SK-N-SH (cell line): ENCODE results near the gene FGF23. TPM values are rescaled to one million over a fixed set of nuclear protein-coding genes. Genes with fewer than 3 reads are reported as not detected.

Experiments used
- CTCF ChIA-PET: fragments of 300-600, 350-600 bp; formaldehyde crosslinking; extraction: SDS; loops from one replicate; lab custom pipeline; 2021; lab: Yijun Ruan, JAX
- POLR2A ChIA-PET: fragments of 350-600 bp; sonication (Branson Sonifier 250); formaldehyde crosslinking; extraction: SDS; loops from one replicate; lab custom pipeline; 2020; ENCODE audit warnings: antibody characterized with exemption, inconsistent platforms; lab: Yijun Ruan, JAX
- DNase-seq: peaks from one replicate; pipeline ENCODE4 v3.0.0; 2012
- H2AFZ ChIP-seq: fragments of 200-600 bp; sonication (generic); 2 replicates; pipeline ENCODE4 v1.8.1; 2016; ENCODE audit warnings: antibody characterized with exemption, mild to moderate bottlenecking, low read depth
- H3F3A ChIP-seq: fragments of 200-600 bp; sonication (generic); replicated peaks from 2 replicates; pipeline ENCODE3; 2016; ENCODE audit warnings: antibody characterized with exemption, mild to moderate bottlenecking; ENCODE audit not compliant: insufficient read depth
- H3K27ac ChIP-seq, 2 experiments: fragments of 200-500 bp in 1 of 2; fragments of 200-600 bp in 1 of 2; sonication (Bioruptor generic) in 1 of 2; sonication (generic), shearing (Covaris generic) in 1 of 2; 2 replicates each; pipeline versions ENCODE4 v1.5.1 to v1.6.1; 2014 to 2016; ENCODE audit warnings: low read depth in 2 of 2, inconsistent platforms in 1 of 2, low read length in 1 of 2, mild to moderate bottlenecking in 1 of 2, mixed read lengths in 1 of 2
- H3K27me3 ChIP-seq: fragments of 200-600 bp; sonication (generic), shearing (Covaris generic); 2 replicates; pipeline ENCODE4 v1.6.1; 2016; ENCODE audit warnings: mixed run types; ENCODE audit not compliant: insufficient read depth
- H3K36me3 ChIP-seq, 2 experiments: fragments of 200-500 bp in 1 of 2; fragments of 200-600 bp in 1 of 2; sonication (Bioruptor generic) in 1 of 2; sonication (generic) in 1 of 2; replicated peaks in 1 of 2; 2 replicates each; pipeline versions ENCODE3 to v1.5.1; 2014 to 2016; ENCODE audit warnings: low read length in 1 of 2, mild to moderate bottlenecking in 1 of 2; ENCODE audit not compliant: insufficient read depth in 2 of 2, control insufficient read depth in 1 of 2
- H3K4me1 ChIP-seq, 2 experiments: fragments of 200-500 bp in 1 of 2; fragments of 200-600 bp in 1 of 2; sonication (Bioruptor generic) in 1 of 2; sonication (generic), shearing (Covaris generic) in 1 of 2; 2 replicates each; pipeline versions ENCODE4 v1.5.1 to v1.6.1; 2014 to 2016; ENCODE audit warnings: low read depth in 1 of 2, low read length in 1 of 2, mixed run types in 1 of 2; ENCODE audit not compliant: insufficient read depth in 2 of 2, control insufficient read depth in 1 of 2
- H3K4me2 ChIP-seq: fragments of 200-600 bp; sonication (generic), shearing (Covaris generic); 2 replicates; pipeline ENCODE4 v1.6.1; 2017; ENCODE audit warnings: mixed run types
- H3K4me3 ChIP-seq, 2 experiments: fragments of 200-500 bp in 1 of 2; fragments of 200-600 bp in 1 of 2; sonication (Bioruptor generic) in 1 of 2; sonication (generic), shearing (Covaris generic) in 1 of 2; 2 replicates each; pipeline versions ENCODE4 v1.5.1 to v1.8.1; 2014 to 2016; ENCODE audit warnings: low read depth in 2 of 2, inconsistent platforms in 1 of 2, low read length in 1 of 2, mild to moderate bottlenecking in 1 of 2, mixed read lengths in 1 of 2, moderate library complexity in 1 of 2
- H3K79me2 ChIP-seq: fragments of 200-600 bp; sonication (generic); 2 replicates; pipeline ENCODE4 v1.8.1; 2017; ENCODE audit warnings: mild to moderate bottlenecking; ENCODE audit not compliant: insufficient read depth
- H3K9ac ChIP-seq: fragments of 200-600 bp; sonication (generic); 2 replicates; pipeline ENCODE4 v1.6.1; 2017; ENCODE audit warnings: mixed run types
- H3K9me2 ChIP-seq: fragments of 200-600 bp; sonication (generic); 2 replicates; pipeline ENCODE4 v1.6.1; 2017; ENCODE audit warnings: mixed run types
- H3K9me3 ChIP-seq: fragments of 200-600 bp; sonication (generic); 2 replicates; pipeline ENCODE4 v1.6.1; 2017; ENCODE audit warnings: mixed run types, mild to moderate bottlenecking, moderate library complexity
- H4K20me1 ChIP-seq: fragments of 200-600 bp; sonication (generic); 2 replicates; pipeline ENCODE4 v1.6.1; 2017; ENCODE audit warnings: mild to moderate bottlenecking, mixed run types; ENCODE audit not compliant: insufficient read depth
- CHD2 ChIP-seq: fragments of 150-350 bp; IDR thresholded peaks from 2 replicates; pipeline ENCODE4 v1.6.1; 2018; ENCODE audit warnings: low read length; ENCODE audit not compliant: partially characterized antibody
- FOXJ3 ChIP-seq: sonication (generic); formaldehyde crosslinking; IDR thresholded peaks from 2 replicates; pipeline ENCODE4 v1.5.1; 2020; ENCODE audit warnings: mild to moderate bottlenecking, missing genetic modification reagents
- FOXM1 ChIP-seq: IDR thresholded peaks from 2 replicates; pipeline ENCODE4 v1.4.0; 2012; ENCODE audit warnings: low read depth, mild to moderate bottlenecking
- GABPA ChIP-seq: IDR thresholded peaks from 2 replicates; pipeline ENCODE4 v1.4.0; 2012; ENCODE audit warnings: low read depth, mild to moderate bottlenecking
- MAX ChIP-seq: IDR thresholded peaks from 2 replicates; pipeline ENCODE4 v1.4.0; 2012; ENCODE audit warnings: low read depth
- MEF2A ChIP-seq: IDR thresholded peaks from 2 replicates; pipeline ENCODE4 v1.4.0; 2012; ENCODE audit warnings: low read depth, borderline replicate concordance
- MXI1 ChIP-seq: IDR thresholded peaks from 2 replicates; pipeline ENCODE4 v1.6.1; 2012; ENCODE audit warnings: mild to moderate bottlenecking, low read depth, low read length, improper control_type of control experiment
- POLR2AphosphoS5 ChIP-seq: IDR thresholded peaks from 2 replicates; pipeline ENCODE4 v1.6.1; 2012; ENCODE audit warnings: low read depth, low read length
- RCOR1 ChIP-seq: fragments of 150-350 bp; IDR thresholded peaks from 2 replicates; pipeline ENCODE4 v1.6.1; 2017; ENCODE audit warnings: antibody characterized with exemption, low read length
- REST ChIP-seq: IDR thresholded peaks from 2 replicates; pipeline ENCODE4 v1.6.1; 2012; ENCODE audit warnings: mild to moderate bottlenecking, low read depth, low read length, moderate library complexity
- RXRA ChIP-seq: IDR thresholded peaks from 2 replicates; pipeline ENCODE4 v1.4.0; 2012; ENCODE audit warnings: low read depth, mild to moderate bottlenecking, borderline replicate concordance
- USF2 ChIP-seq: fragments of 150-350 bp; IDR thresholded peaks from 2 replicates; pipeline ENCODE4 v1.6.1; 2017; ENCODE audit warnings: antibody characterized with exemption, low read length, low read depth, borderline replicate concordance
- WGBS: methylation state at CpG from one replicate; pipeline ENCODE4 v1.1.6; 2017; ENCODE audit warnings: low lambda C conversion rate; 5-methylcytosine and 5-hydroxymethylcytosine counted together
- polyA plus RNA-seq, 3 experiments: library from polyadenylated mRNA; depleted of rRNA; stranded (reverse); fragments of >200 nt; gene quantifications; 2 replicates each; pipeline ENCODE4 v1.2.3, GENCODE V29; 2012

FGF23 gene
- polyA plus RNA-seq, 1 of the 3 experiments (the other 2 are of a cell fraction) = not detected

GRCh38 chr12:4355156-4356040 lies 24.1 kb downstream of the FGF23 start:
- Histone ChIP-seq H3F3A (no peaks in the 10 kb centered on the region), H3K27me3 (no peaks in the 10 kb centered on the region), H3K27ac (no peak overlapping the region), H3K36me3 (peaks cover 15 to 37% of the 10 kb centered on the region in 2 experiments), H3K79me2 (no peaks in the 10 kb centered on the region), H3K4me3 (no peak overlapping the region; a peak in 1 of 4 replicates), H3K4me1 (no peaks in the 10 kb centered on the region)
- ChIA-PET CTCF (interaction anchor here (0.7 to 1.6 kb wide), 4 partner anchors 25 to 171 kb away, joined by 3 to 4 read pairs (median 3); no protein-coding TSS in a partner anchor), POLR2A (no interaction called here)
- WGBS = 92% methylated on average over 3 of the region's 3 CpGs
- DNase-seq = no peak
- TF ChIP-seq FOXM1 (no peak), MAX (no peak), FOXJ3 (CRISPR knock-in tag) (no peak), RXRA (no peak), REST (no peak), GABPA (no peak), RCOR1 (no peak), MEF2A (no peak), CHD2 (no peak), POLR2AphosphoS5 (no peak), MXI1 (no peak), USF2 (no peak)
- TF ChIP-seq, all 33 proteins: peak for 0
- Histone ChIP-seq H4K20me1 (no peaks in the 10 kb centered on the region), H3K9ac (no peak overlapping the region), H3K4me2 (no peak overlapping the region), H2AFZ (no peak overlapping the region), H3K9me3 (no peaks in the 10 kb centered on the region), H3K9me2 (no peaks in the 10 kb centered on the region)
